ENCODE data around the gene GDF11.
"Not testable (repeated sequence)": the region's sequence is repeated elsewhere in the genome, so short reads cannot be mapped to it uniquely, and the experiment has no call there.

GDF11 gene

GRCh38 chr12:55743406-55744339 is 751 bp downstream of the GDF11 start:
- peak; percentile 72 for DNase-seq

DNA sequence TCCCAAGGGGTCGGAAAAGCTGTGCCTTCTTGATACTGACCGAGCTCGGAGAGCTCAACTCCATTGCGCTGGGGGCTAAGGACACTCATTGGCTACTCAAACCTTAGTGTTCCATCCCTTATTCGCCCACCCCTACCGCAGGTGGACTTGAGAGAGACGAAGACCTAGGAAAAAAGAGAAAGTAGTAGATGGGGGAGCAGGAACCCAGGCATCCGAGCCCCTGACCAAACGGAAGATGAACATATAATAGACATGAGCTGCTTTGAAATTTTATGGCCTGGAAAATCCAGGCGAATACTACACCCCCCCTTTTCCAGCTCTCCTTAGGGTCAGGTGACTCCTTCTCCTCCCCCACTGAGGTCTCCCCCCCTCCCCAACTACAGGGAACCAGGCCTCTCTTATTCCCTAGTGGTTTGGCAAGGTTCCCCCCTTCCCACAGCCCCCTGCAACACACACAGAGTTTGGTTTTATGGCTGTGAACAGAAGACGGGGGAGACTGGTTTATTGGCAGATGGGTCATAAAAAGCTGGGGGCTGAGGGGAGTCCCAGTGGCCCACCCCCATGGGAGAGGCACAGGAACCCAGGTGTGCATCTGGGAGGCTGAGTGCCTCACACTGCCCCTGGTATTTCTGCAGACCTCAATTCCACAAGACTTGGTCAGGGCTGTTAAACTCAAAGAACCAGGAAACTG is 1.6 kb downstream of the GDF11 start:
- DNase-seq: no peak

DNA sequence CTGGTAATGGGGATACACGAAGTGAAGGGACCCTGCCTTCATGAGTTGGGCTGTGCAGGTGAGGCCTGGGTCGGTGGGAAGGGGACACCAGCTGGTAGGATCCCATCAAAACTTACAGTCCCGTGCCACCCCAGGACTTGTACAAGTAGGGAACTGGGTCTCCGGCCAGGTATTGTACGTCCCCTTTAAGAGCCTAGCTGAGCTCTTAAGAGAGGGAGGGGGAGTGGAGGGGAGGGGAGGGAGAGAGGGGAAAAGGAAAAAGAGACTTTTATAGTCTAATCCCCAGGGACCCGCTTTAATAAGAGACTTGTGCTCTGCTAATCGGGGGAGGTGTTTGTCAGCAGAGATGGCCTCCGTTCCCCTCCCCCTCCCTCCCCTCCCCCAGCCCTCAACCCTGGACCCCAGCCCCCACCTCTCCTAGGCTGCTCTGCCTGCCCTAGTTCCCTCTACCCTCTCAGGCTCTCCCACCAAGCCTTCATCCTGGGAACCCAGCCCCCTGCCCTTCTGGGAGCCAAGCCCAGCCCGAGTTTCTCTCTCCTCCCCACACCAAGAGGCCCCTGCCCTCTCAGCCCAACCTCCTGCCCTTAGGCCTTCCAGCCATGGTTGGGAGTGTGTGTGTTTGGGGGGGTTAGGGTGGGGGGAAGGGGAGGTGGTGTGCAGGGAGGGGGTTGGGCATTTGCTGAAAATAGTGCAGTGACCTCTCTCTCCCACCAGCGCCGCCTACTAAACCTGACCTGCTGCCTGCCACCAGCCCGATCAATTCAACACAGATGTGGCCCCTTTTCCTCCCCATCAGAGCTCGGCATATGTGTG is 2.6 kb downstream of the GDF11 start:
- DNase-seq: peak; percentile 75

DNA sequence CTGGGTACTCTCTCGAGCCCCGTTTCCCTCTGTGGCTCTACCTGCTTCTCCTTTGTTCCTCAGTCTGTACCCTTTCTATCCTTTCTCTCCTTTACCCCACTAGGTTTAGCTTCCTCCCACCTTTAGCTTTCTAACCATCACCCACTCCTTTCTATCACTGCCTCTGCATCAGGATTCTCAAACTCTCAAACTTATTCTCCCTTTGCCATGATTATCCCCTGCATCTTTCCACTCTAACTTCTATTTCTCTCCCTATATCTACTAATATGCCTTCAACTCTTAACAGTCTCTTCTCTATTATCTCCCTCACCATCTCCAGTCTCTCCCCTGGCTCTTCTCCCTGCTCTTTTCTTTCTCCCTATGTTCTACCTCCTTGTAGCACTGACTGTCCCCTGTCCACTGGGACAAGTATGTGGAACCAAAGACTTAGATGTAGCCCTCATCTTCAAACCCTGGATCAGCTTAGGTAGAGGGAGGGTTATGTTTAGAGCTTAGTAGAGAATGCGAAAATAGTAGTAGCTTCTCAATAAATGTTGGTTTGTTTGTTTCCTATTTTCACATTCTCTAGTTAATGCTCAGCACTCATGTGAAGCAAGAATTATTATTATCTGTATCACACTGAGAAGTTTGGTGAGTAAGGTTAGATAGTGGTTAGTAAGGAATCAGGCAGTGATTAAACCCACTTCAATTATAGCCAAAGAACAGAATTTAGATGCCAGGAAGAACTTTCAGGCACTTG is 3.4 kb downstream of the GDF11 start:
- no peak for DNase-seq

- no peak for DNase-seq
Observed at GRCh38 chr12:55746913-55747231, 4.0 kb downstream of the GDF11 start.

GRCh38 chr12:55748230-55748993 is 5.5 kb downstream of the GDF11 start:
- DNase-seq: no peak

DNA sequence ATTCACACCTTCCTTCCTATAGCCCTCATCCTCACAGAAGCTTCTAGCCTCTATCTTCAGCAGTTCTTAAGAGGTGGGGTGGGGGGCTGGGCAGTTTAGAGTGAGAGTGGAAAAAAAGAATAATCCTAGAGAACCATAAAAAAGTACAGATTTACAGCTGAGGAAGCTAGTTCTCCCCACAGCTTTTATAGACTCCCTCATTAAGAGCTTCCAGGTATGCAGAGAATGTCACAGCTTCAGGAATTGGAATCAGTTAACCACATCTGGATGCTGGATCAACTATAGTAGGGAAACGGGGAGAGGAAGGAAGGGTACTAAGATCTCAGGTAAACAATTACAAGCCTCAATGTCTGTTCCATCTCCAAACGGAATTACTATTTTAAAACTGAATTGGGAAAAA is 12.3 kb downstream of the GDF11 start:
- no peak for DNase-seq

DNA sequence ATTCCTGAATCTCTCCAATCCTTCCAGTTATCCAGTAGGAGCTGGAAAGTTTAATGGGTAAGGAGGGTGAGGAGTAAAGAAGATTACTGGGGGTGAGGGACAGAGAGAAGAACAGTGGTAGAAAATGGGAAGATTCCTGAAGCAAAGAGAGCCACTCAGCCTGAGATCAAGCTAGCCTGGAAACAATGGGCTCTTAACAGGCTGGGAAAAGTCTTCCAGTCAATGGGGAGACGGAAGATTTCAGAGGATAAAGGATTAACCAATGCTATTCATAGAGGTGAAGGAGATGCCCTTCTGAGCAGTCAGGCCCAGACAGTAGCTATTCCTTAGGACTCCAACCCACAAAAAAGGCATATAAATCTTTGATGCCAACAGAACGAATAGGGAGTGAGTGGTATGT is 14.8 kb downstream of the GDF11 start:
- DNase-seq: no peak

- DNase-seq: not testable (repeated sequence)
Observed at GRCh38 chr12:55758575-55758974, 15.7 kb downstream of the GDF11 start.

GRCh38 chr12:55760663-55761062 is 17.7 kb downstream of the GDF11 start:
- DNase-seq: no peak

GRCh38 chr12:55762646-55763045 is 19.7 kb downstream of the GDF11 start:
- no peak for DNase-seq

DNA sequence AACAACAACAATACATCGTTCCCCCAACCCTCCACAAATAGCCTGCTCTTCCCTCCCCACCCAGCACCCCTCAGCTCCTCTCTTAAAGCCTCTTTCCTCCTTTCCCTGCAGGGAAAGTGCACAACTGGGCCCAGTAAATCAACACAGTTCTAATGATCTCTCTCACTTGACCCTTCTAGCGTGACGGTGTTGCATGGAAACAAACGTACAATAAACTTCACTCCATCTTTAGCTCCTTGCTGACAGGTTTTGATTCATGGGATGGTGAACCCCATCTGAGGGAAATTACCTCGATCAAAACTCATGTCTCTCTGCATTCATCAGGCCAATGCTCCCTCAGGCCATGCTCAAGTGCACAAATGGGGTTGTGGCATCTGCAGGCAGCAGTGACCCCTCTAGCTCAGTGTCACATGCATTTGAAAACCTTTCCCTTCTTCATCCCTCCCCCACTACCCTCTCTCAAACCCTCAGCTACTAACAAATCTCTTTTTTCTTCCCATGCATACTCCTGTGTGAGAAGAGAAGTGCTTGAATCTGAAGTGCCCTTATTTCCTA is 22.9 kb downstream of the GDF11 start:
- no peak for DNase-seq

GRCh38 chr12:55767156-55767555 is 24.2 kb downstream of the GDF11 start:
- DNase-seq: no peak

- no peak for DNase-seq
Observed at GRCh38 chr12:55771736-55772135, 28.8 kb downstream of the GDF11 start.

- DNase-seq: no peak
Observed at GRCh38 chr12:55777856-55778255, 34.9 kb downstream of the GDF11 start.

- DNase-seq: no peak
Observed at GRCh38 chr12:55780685-55781084, 37.8 kb downstream of the GDF11 start.

- DNase-seq: no peak
Observed at GRCh38 chr12:55788546-55788945, 45.6 kb downstream of the GDF11 start.

GRCh38 chr12:55789171-55789570 is 46.2 kb downstream of the GDF11 start:
- DNase-seq: no peak

DNA sequence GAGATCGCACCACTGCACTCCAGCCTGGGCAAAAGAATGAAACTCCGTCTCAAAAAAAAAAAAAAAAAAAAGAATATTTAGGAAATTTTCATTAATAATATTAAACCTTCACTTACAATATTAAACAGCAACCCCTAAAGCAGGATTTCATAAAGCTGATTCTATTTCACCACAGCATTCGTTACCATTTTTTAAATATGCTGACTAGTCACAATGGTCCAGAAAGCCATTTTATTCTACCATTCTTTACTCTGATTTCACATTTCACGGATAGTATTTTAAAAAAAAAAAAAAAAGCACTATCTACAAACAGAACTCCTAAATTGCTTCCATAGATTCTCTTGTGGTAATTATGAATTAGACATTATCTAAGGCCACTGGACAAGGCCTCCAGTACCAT is 47.0 kb downstream of the GDF11 start:
- DNase-seq: no peak

- DNase-seq: no peak
Observed at GRCh38 chr12:55795950-55796349, 53.0 kb downstream of the GDF11 start.

DNA sequence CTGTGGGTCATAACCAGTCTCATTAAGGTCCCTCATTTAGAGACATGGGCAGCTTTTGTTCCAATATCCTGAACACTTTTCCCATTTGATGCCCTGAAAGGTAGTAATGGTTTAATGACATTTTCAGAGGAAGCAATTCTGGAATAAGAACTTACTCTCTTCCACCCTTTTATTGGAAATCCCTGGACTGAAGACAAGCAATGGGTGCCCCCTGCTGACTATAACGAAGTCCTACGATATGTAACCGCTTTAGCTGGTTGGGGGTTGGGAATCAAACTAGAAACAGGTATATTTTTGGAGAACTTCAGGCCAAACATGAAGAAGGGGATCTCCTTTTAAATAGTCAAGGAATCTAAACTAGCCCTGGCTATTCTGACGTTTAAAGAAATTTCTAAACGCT is 54.1 kb downstream of the GDF11 start:
- DNase-seq: peak; percentile 50

DNA sequence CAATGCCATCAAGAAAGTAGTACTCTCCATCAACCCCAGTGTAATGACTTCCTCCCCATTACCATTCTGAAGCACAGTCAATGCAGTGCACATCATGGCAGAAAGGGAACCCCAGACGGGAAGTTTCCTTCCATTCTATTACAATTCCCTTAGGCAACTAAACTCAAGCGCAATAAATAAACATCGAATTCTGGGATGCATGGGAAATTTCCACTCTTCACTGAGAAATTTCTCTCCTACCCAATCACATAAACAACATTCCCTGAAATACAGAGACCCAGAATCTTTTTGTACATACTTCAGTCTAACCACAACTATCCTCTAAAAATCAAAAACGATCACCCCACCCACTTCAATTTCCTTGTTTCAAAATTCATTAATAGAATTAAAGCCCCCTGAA is 54.6 kb downstream of the GDF11 start:
- DNase-seq: no peak

Measured in fibroblast of skin of right biceps (primary cell).